HG03095 (cell line): Measurements from ENCODE around the gene ZBED5.
A peak's percentile ranks its signal among the peaks of the same experiment; 100 is the strongest.
"Not testable (repeated sequence)": the region's sequence is repeated elsewhere in the genome, so short reads cannot be mapped to it uniquely, and the experiment has no call there.

ENCODE experiments used
- ATAC-seq: cut with Tn5 transposase; IDR thresholded peaks from one replicate; pipeline ENCODE4 v1.9.1; 2021; ENCODE audit warnings: moderate library complexity; ENCODE audit not compliant: unreplicated experiment

Gene ZBED5

GRCh38 chr11:10844356-10844755, 13.5 kb downstream of the ZBED5 start:
- ATAC-seq: no peak

- no peak for ATAC-seq
These were observed 19.0 kb downstream of the ZBED5 start for GRCh38 chr11:10838881-10839280.

GRCh38 chr11:10838083-10838482, 19.8 kb downstream of the ZBED5 start:
- ATAC-seq: no peak

- not testable (repeated sequence) for ATAC-seq
These were observed 21.0 kb downstream of the ZBED5 start for GRCh38 chr11:10836884-10837283.

- ATAC-seq: no peak
These were observed 28.7 kb downstream of the ZBED5 start for GRCh38 chr11:10829139-10829538.

GRCh38 chr11:10828402-10828801, 29.5 kb downstream of the ZBED5 start:
- ATAC-seq: no peak

- no peak for ATAC-seq
These were observed 33.0 kb downstream of the ZBED5 start for GRCh38 chr11:10824888-10825287.

- ATAC-seq: no peak
These were observed 34.7 kb downstream of the ZBED5 start for GRCh38 chr11:10823152-10823579.

GRCh38 chr11:10822491-10822890, 35.4 kb downstream of the ZBED5 start:
- ATAC-seq: not testable (repeated sequence)

- ATAC-seq: no peak
These were observed 39.3 kb downstream of the ZBED5 start for GRCh38 chr11:10818594-10818993.

GRCh38 chr11:10813945-10814344, 43.9 kb downstream of the ZBED5 start:
- no peak for ATAC-seq

GRCh38 chr11:10809373-10810160, 48.3 kb downstream of the ZBED5 start:
- ATAC-seq: peak; percentile 20

GRCh38 chr11:10808553-10809372, 49.1 kb downstream of the ZBED5 start, which contains the start of gene EIF4G2:
Gene EIF4G2 (minus strand): TSS chr11:10808926.
- ATAC-seq: peak; percentile 93

- peak; percentile 17 for ATAC-seq
These were observed 49.7 kb downstream of the ZBED5 start for GRCh38 chr11:10808235-10808552.

- ATAC-seq: peak; percentile 9
These were observed 50.2 kb downstream of the ZBED5 start for GRCh38 chr11:10807493-10808234.

- ATAC-seq: no peak
These were observed 51.6 kb downstream of the ZBED5 start for GRCh38 chr11:10806206-10806605.

GRCh38 chr11:10805741-10806140, 52.1 kb downstream of the ZBED5 start:
- no peak for ATAC-seq

GRCh38 chr11:10803676-10804075, 54.2 kb downstream of the ZBED5 start:
- ATAC-seq: no peak
